Peyer's patch (tissue), 4 donors: ENCODE measurements around the gene CERS6.

Experiments
- POLR2A ChIP-seq, 2 donors: fragments of 450-650 bp; IDR thresholded peaks; one replicate each; pipeline ENCODE4 v1.5.1; 2017; ENCODE audit warnings: antibody characterized with exemption in 2 of 2, mild to moderate bottlenecking in 2 of 2, moderate library complexity in 2 of 2
- TF ChIP-seq, protein P1 (sequence below), 6 experiments: fragments of 450-650 bp in 4 of 6; fragments of 200-600 bp in 2 of 6; sonication (generic) in 1 of 6; IDR thresholded peaks; one replicate each; pipeline ENCODE4 v1.5.1; 2017 to 2019; ENCODE audit warnings: antibody characterized with exemption in 6 of 6, mild to moderate bottlenecking in 3 of 6, moderate library complexity in 1 of 6

DNA sequence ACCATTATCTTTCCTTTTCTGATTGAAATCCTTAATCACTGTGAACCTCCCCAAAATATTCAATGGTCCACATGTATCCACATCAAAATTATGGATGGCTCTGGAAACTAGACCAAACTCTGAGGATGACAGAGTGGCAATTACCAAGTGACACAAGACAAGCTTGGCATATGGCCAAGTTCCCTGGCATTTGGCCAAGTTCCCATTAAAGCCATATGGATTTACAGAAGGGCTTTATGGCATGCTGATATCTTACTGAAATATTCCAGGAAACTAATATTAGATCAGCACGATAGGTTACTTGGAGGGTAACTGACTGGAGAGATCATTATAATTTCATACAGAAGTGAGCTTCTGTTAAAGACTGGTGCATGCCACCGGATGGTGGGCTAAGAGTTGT is 21.9 kb upstream of the CERS6 start:
- TF ChIP-seq, protein P1, sequence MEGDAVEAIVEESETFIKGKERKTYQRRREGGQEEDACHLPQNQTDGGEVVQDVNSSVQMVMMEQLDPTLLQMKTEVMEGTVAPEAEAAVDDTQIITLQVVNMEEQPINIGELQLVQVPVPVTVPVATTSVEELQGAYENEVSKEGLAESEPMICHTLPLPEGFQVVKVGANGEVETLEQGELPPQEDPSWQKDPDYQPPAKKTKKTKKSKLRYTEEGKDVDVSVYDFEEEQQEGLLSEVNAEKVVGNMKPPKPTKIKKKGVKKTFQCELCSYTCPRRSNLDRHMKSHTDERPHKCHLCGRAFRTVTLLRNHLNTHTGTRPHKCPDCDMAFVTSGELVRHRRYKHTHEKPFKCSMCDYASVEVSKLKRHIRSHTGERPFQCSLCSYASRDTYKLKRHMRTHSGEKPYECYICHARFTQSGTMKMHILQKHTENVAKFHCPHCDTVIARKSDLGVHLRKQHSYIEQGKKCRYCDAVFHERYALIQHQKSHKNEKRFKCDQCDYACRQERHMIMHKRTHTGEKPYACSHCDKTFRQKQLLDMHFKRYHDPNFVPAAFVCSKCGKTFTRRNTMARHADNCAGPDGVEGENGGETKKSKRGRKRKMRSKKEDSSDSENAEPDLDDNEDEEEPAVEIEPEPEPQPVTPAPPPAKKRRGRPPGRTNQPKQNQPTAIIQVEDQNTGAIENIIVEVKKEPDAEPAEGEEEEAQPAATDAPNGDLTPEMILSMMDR (IDR thresholded peaks at IDR 0.05): no peak
- TF ChIP-seq POLR2A (IDR thresholded peaks at IDR 0.05): no peak
